Uterus (tissue), 4 donors: ENCODE data around the gene TRIOBP. TPM values are rescaled to one million over a fixed set of nuclear protein-coding genes. Genes with fewer than 3 reads are reported as not detected.
"Not testable (repeated sequence)": the region's sequence is repeated elsewhere in the genome, so short reads cannot be mapped to it uniquely, and the experiment has no call there.

Experiments used
- DNase-seq, 2 donors: peaks; one replicate each; pipeline ENCODE4 v3.0.0-alpha.2; 2019 to 2020
- H3K27ac ChIP-seq, 2 donors: fragments of 200-600 bp; sonication (generic); 1 replicate in 1 of 2; 2 replicates in 1 of 2; pipeline ENCODE4 v1.5.1; 2016 to 2018
- H3K27me3 ChIP-seq, 2 donors: fragments of 200-600 bp; sonication (generic); one replicate each; pipeline ENCODE4 v1.5.1; 2018 to 2019; ENCODE audit warnings: control low read depth in 1 of 2
- H3K36me3 ChIP-seq, 2 donors: fragments of 200-600 bp; sonication (generic); one replicate each; pipeline ENCODE4 v1.5.1; 2019; ENCODE audit warnings: control low read depth in 1 of 2
- H3K4me1 ChIP-seq, 2 donors: fragments of 200-600 bp; sonication (generic); one replicate each; pipeline ENCODE4 v1.5.1; 2018 to 2019; ENCODE audit warnings: control low read depth in 1 of 2
- H3K4me3 ChIP-seq, 2 donors: fragments of 200-600 bp; sonication (generic); 1 replicate in 1 of 2; 2 replicates in 1 of 2; pipeline ENCODE4 v1.5.1; 2018 to 2019; ENCODE audit warnings: mild to moderate bottlenecking in 1 of 2
- H3K9me3 ChIP-seq, 2 donors: fragments of 200-600 bp; sonication (generic); one replicate each; pipeline ENCODE4 v1.5.1; 2019; ENCODE audit warnings: control low read depth in 1 of 2
- CTCF ChIP-seq, 4 experiments: fragments of 200-600 bp in 2 of 4; fragments of 450-650 bp in 2 of 4; sonication (generic) in 2 of 4; IDR thresholded peaks; one replicate each; pipeline ENCODE4 v1.5.1; 2016 to 2019; ENCODE audit warnings: antibody characterized with exemption in 4 of 4, mild to moderate bottlenecking in 2 of 4, moderate library complexity in 1 of 4
- POLR2A ChIP-seq, 2 donors: fragments of 450-650 bp; IDR thresholded peaks; one replicate each; pipeline ENCODE4 v1.6.1; 2016; ENCODE audit warnings: antibody characterized with exemption in 2 of 2, mild to moderate bottlenecking in 1 of 2, moderate library complexity in 1 of 2
- intact Hi-C: fragments of 100-400 bp; cut with DNase I; formaldehyde crosslinking; loops from one replicate; pipeline ENCODE4 v1.15.1; 2023; ENCODE audit warnings: low total_unique reads
- total RNA-seq, 4 donors: library from RNA; depleted of rRNA in 3 of 4; stranded (reverse); fragments of >200 nt in 3 of 4; gene quantifications; one replicate each; pipeline versions ENCODE4 v1.1.0 to v1.2.4, GENCODE V29; 2014 to 2023
- donor health status: DM: yes; HTN: yes; CAD: no.

Gene TRIOBP
- total RNA-seq, 4 donors from 2014 or later = 56.2 to 177 (median 127) TPM

GRCh38 chr22:37711490-37711889, 14.6 kb downstream of the TRIOBP start:
- TF ChIP-seq CTCF (IDR thresholded peaks at IDR 0.05) (no peak), POLR2A (IDR thresholded peaks at IDR 0.05) (no peak)
- Histone ChIP-seq H3K36me3 (no peaks in the 10 kb centered on the region), H3K9me3 (no peaks in the 10 kb centered on the region), H3K4me1 (no peaks in the 10 kb centered on the region), H3K4me3 (no peak overlapping the region), H3K27ac (no peak overlapping the region), H3K27me3 (no peaks in the 10 kb centered on the region)
- intact Hi-C loops = no loop called here
- DNase-seq = no peak

GRCh38 chr22:37713761-37714160, 16.9 kb downstream of the TRIOBP start:
- Histone ChIP-seq H3K36me3 (no peaks in the 10 kb centered on the region), H3K27ac (no peak overlapping the region), H3K4me1 (no peaks in the 10 kb centered on the region), H3K4me3 (no peak overlapping the region), H3K9me3 (no peaks in the 10 kb centered on the region), H3K27me3 (no peaks in the 10 kb centered on the region)
- no peak for DNase-seq
- intact Hi-C loops = no loop called here
- TF ChIP-seq CTCF (IDR thresholded peaks at IDR 0.05) = no peak
- no peak for TF ChIP-seq POLR2A (IDR thresholded peaks at IDR 0.05)

- Histone ChIP-seq H3K36me3 (no peaks in the 10 kb centered on the region), H3K9me3 (no peaks in the 10 kb centered on the region), H3K4me1 (no peaks in the 10 kb centered on the region), H3K27ac (no peak overlapping the region), H3K4me3 (no peak overlapping the region), H3K27me3 (no peaks in the 10 kb centered on the region)
- DNase-seq = no peak
- TF ChIP-seq POLR2A (IDR thresholded peaks at IDR 0.05) (no peak), CTCF (IDR thresholded peaks at IDR 0.05) (no peak)
- intact Hi-C loops = no loop called here
Measured at GRCh38 chr22:37714634-37715033, 17.8 kb downstream of the TRIOBP start.

- Histone ChIP-seq H3K27me3 (no peaks in the 10 kb centered on the region), H3K4me1 (no peaks in the 10 kb centered on the region), H3K36me3 (no peaks in the 10 kb centered on the region), H3K27ac (no peak overlapping the region), H3K9me3 (no peaks in the 10 kb centered on the region), H3K4me3 (no peak overlapping the region)
- DNase-seq = no peak
- TF ChIP-seq POLR2A (IDR thresholded peaks at IDR 0.05) (no peak), CTCF (IDR thresholded peaks at IDR 0.05) (no peak)
- intact Hi-C loops = no loop called here
Measured at GRCh38 chr22:37715760-37716159, 18.9 kb downstream of the TRIOBP start.

GRCh38 chr22:37716708-37717107, 19.9 kb downstream of the TRIOBP start:
- H3K27me3 ChIP-seq = no peaks in the 10 kb centered on the region
- no peak for TF ChIP-seq POLR2A (IDR thresholded peaks at IDR 0.05)
- TF ChIP-seq CTCF (IDR thresholded peaks at IDR 0.05) = no peak
- H3K4me3 ChIP-seq = no peak overlapping the region
- H3K9me3 ChIP-seq = no peaks in the 10 kb centered on the region
- H3K27ac ChIP-seq = no peak overlapping the region
- H3K4me1 ChIP-seq = no peaks in the 10 kb centered on the region
- no peaks in the 10 kb centered on the region for H3K36me3 ChIP-seq
- intact Hi-C loops = no loop called here
- DNase-seq = no peak

- intact Hi-C loops, H3K27ac ChIP-seq, DNase-seq: not testable (repeated sequence)
Measured at GRCh38 chr22:37717235-37717634, 20.4 kb downstream of the TRIOBP start.

GRCh38 chr22:37717746-37718305, 21.0 kb downstream of the TRIOBP start:
- H3K36me3 ChIP-seq, DNase-seq, H3K27me3 ChIP-seq, H3K4me1 ChIP-seq, H3K27ac ChIP-seq, H3K4me3 ChIP-seq, H3K9me3 ChIP-seq, intact Hi-C loops: not testable (repeated sequence)

More at GRCh38 chr22:37717235-37717634, 20.4 kb downstream of the TRIOBP start:
- not testable (repeated sequence) for H3K4me3 ChIP-seq, H3K9me3 ChIP-seq, H3K27me3 ChIP-seq, H3K36me3 ChIP-seq, H3K4me1 ChIP-seq
